Activated CD4-positive, alpha-beta T cell treated with anti-CD3 and anti-CD28 coated beads, Interleukin-2, Interleukin-4, amounts not matched to agents 100 ng/mL and 50 ng/mL, durations not matched to agents 16 hours and 8 hours (primary cell): Measurements from ENCODE around the gene SORT1.
"Not testable (repeated sequence)": the region's sequence is repeated elsewhere in the genome, so short reads cannot be mapped to it uniquely, and the experiment has no call there.

Experiments used
- DNase-seq: peaks from one replicate; pipeline ENCODE4 v3.0.0-alpha.2; 2020; ENCODE audit warnings: low spot score

Gene SORT1

DNA sequence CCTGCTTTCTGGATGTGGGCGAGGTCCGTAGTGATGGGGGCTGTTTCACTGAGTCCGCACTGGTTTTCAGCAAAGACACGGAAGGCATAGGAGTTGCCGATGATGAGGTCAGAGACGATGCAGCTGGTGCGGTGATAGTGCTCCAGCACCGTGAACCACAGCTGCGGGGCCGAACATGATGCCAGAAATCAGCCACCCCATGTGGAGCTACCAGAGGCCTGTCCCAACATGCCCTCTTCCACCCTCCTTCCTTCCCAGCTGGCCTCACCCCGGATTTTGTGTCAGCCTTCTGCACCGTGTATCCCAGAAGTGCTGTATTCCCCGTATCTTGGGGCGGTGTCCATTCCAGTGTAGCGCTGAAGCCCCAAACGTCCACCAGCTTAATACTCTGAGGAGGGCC is 100.9 kb downstream of the SORT1 start:
- DNase-seq = no peak

DNA sequence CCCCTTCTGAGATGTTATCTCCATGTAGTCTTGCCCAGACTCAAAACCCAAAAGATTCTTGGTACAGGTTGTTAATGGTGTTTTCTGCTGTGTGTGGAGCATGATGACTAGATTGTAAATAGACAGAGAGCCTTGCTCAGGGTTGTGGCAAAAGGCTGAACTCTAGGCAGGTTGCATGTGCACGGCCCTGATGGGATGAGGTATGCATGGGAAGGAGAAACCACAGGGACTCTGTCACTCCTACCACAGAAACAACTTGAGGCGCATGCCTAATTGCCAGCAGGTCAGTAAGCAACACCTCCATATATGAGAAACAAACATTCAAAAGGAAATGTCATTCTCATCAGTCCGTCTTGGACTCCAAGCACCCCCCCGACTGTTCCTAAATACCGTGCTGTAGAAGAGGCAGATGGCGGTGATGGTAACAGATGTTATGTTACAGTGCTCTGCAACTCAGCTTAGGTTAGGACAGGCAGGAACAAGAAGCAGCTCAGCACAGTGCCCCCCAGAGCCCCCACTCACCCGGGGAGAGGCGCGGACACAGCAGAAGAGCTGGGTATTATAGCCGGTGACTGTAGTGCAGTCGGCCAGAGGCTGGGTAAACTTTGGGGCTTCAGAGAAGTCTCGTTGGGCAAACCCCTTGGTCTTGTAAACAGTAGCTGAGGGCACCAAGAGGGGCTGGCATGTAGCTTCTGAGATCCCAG is 101.9 kb downstream of the SORT1 start:
- no peak for DNase-seq

DNA sequence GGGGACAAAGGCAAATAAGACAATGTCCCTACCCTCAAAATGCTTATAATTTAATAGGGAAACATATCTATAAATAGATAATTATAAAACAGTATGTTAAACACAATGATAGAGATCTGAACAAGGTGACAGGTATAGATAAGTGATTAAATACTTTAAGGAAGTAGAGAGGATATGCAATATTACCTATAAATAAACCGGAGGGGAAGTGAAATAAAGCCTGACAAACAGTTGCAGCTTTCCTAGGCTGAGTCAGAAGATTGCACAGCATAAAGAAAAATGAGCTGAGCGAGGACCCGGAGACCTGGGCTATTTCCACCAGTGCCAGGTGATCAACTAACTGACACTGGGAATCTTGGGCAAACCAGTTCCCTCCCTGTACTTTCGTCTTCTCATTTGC is 103.2 kb downstream of the SORT1 start:
- no peak for DNase-seq

DNA sequence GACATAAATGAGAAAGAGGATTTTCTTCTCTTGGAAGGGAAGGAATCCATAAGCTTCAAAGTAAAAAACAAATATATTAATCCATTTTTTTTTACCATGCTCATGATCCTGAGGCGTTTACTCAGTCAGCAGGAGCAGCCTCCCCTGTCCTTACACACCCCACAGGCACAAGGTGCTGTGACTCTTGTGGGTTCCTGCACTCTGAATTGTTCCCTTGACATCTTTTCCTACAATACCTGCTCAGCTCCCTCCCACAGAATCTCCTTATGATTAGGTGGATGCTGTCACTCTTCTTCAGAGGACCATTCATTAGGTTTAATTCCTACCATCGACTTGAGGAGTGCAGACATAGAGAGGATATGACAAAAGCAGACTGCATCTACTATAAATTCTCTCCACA is 104.7 kb downstream of the SORT1 start:
- no peak for DNase-seq

DNA sequence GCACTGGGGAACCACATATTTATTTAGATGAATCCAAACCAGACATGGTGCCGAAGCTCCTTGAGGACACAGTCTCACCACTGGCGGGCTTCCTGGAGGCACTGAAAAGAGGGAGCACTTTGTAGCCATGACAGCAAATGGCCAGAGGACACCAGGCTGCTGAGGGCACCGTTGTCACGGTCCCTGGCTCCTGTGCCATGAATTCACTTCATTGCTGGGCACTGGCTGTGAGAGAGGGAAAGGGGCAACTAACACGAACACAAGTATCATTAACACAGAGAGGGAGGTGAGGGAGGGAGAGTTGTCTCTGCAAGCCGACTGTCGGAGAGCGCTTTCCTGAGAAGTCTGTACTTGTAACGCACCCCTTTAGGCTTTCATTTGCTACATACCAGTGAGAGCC is 105.4 kb downstream of the SORT1 start:
- no peak for DNase-seq

DNA sequence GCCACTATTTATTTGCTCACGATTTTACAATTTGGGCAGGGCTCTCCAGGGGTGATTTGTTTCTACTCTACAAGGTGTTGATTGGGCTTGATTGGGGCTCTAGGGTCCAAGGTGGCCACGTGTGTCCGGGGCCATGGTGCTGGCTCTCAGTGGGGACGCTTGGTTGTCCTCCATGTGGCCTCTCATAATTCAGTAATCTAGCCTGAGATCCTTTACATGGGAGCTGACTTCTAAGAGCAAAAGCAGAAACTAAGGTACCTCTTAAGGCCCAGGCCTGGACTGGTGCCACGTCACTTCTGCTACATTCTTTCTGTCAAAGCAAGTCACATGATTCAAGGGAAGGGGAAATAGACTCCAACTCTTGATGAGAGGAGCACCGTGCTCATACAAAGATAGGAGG is 106.7 kb downstream of the SORT1 start:
- no peak for DNase-seq

DNA sequence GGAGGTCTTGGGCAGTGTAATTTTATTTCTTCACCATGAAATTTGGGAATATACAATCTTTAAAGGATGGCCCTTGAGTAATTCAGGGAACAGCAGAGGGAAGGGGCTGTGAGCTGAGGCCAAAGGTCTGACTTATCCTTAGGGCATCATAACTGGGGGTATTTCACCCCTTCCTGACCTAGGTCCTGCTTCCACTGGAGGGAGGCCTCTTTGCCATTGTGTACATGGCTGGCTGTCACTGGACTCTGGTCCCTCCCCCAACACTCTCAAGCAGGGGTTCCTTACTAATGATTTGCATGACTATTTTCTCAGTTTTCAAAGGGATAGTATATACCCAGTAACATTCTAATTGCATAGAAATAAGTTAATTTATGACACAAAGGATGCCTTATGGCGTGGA is 107.6 kb downstream of the SORT1 start:
- DNase-seq = no peak

DNA sequence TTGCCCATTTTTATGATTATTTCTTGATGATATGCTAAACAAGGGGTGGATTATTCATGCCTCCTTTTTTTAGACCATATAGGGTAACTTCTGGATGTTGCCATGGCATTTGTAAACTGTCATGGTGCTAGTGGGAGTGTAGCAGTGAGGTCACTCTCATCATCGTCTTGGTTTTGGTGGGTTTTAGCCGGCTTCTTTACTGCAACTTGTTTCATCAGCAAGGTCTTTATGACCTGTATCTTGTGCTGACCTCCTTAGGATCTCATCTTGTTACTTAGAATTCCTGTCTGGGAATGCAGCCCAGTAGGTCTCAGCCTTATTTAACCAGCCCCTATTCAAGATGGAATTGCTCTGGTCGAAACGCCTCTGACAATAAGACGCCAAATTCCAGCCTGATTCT is 111.0 kb downstream of the SORT1 start:
- not testable (repeated sequence) for DNase-seq

DNA sequence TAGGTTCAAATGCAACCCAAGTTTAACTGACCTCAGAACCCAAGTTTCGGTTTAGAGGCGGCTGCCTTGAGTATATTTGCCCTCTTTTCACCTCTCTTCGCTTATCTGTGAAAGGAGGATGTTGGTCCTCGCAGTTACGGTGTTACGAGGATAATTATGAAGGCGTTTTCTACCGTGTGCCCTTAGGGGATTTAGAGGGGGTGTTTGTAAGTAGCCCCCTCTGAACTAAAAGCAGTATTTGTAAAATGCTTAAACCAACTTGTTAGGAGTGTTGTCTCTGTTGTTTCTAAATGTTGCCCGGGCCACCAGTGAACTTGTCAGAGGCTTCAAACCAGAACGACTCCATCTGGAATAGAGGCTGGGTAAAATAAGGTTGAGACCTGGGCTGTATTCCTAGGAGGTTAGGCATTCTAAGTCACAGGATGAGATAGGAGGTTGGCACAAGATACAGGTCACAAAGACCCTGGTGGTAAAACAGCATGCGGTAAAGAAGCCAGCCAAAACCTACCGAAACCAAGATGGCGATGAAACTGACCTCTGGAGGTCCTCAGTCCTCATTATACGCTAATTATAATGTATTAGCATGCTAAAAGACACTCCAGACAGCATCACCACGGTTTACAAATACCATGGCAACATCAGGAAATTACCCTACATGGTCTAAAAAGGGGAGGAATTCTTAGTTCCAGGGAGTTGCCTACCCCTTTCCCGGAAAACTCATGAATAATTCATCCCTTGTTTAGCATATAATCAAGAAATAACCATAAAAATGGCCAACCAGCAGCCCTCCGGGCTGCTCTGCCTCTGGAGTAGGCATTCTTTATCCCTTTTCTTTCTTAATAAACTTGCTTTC is 113.7 kb downstream of the SORT1 start:
- peak; percentile 25 for DNase-seq

DNA sequence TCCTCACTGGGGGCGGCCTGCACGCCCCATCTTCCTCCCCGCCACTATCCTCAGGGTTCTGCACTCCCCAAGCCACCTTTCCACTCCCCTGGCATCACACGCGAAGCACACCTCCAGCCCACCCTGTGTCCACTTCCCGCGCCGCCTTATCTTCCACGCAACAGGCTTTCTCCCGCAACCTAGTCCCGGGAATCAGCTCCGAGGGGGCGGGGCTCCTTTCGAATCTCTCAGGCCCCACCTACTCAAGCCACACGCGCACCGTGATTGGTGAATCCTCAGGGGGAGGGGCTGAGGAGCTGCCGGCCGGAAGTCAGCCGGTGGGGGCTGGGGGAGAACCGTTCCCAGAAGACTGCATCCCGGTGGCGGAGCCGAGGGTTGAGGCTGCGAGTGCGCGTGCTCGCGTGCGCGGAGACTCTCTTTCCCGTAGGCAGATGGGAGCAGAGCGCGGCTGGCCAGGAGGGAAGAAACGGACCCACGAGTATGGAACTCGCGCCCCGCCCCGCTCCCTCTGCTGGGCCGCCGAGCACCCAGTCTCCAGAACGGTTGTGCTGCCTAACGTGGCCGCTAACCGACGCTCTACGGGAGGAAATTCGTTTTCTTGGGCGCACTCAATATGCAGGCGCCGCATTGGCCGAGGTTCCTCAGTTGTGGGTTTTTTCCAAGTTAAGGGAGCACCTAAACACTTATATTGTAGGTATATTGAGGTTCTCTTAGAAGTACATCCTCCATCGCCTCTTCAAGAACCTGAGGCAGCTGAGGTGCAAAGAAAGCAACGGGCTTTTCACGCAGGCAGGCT is 114.6 kb downstream of the SORT1 start, which contains the start of gene PSRC1:
Gene PSRC1, minus strand, starts transcription at position 194 of the 796 bp plus-strand sequence.
- DNase-seq = peak; percentile 93

DNA sequence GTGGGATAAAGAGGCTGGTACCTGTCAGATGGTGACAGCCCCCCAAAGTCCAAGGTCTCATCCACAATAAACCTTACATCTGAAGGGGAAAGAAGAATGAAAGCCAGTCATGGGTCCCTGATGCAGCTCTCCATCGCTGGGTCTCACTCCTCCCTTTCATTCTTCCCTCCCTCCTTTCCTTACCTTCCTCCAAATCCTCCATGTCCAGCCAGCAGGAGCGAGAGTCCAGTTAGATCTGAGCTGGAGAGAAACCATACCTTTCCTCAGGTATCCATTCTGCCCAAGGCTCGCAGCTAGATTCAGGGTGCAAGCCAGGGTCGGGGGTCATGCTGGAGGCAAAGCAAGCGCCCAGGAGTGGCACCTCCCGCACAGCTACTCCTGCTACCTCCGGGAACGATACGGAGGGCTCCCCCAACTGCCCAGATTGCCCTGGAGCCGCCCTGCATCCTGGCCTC is 115.2 kb downstream of the SORT1 start:
- DNase-seq = no peak

DNA sequence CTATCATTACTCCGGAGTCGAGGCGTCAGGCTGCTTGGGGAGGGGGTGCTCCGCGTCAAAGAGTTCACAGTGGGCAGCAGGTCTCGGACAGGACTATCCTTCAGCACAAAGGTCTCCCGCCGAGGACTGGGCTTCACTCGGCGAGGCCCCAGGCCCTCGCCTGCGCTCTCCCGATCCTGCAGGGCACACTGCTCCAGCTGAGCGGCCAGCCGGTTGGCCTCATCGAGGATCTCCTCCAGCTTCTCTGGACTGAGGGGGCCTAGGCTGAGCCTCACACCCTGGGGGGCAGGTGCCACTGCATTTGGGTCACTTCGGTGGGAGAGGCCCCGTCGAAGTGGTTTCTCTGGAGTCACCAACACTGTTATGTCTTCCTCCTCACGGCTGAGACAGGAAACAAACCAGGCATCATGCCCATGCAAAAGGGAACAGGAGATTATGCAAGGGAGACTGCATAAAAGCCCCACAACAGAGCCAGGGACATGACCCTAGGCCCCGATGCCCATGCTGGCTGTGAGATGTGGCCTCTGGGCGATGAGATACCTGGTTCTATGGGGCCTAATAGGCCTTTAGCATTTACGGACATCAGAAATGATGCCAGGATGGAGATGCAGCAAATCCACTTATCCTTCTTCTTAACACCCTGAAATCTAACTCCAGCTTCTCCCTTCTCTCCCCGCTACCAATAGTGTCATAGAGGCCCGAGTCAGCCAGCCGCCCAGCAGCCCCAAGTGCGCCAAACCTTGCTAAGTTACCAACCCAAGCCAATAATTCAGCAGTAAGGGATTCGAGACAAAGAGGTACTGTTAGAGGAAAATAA is 115.8 kb downstream of the SORT1 start:
- no peak for DNase-seq

DNA sequence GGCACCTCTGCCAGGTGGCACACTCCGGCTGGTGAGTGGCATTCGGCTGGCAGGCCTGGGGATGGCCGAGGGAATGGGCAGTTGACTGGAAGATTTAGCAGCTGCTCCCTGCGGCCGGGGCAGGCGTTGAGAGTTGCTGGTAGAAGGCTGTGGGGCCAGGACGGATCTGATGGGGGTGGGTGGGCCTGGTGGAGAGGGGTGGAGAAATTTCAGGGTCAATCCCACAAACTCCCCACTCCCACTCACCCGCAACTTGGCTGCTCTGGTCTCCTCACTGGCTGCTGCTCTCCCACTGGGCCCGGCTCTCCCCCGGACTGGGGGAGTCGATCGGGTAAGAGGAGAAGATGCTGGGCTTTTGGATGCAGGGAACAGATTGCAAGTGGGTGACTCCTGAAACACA is 116.9 kb downstream of the SORT1 start:
- DNase-seq = no peak

DNA sequence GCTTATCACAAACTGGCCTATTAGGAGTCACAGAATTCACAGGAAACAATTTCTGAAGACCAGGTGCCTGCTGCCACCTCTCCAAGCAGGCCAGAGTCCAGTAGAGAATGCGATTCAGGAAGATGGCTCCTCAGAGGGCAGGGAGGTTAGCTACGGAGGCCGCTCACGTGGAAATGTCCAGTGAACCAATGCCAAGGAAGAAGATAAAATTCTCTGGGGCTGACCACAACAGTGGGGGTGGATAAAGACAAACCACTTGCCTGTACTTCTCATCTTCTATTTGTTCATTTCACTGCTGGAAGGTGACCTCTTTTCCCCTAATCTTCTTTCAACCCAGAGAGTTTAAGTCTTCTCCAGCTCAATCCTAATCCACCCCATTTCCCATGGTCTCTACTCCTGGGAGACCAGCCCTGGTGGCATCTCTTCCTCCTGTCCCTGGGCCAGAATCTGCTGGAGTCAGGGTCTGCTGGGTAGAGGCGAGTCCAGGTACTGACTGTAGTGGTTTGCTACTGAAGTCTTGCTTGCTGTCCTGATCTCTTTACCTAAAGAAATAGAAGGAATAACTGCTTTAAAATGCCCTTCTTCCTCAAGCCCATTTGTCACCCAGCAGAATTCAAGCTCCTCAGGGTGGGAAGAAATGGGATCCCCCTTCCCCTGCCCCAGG is 118.0 kb downstream of the SORT1 start:
- DNase-seq = no peak

DNA sequence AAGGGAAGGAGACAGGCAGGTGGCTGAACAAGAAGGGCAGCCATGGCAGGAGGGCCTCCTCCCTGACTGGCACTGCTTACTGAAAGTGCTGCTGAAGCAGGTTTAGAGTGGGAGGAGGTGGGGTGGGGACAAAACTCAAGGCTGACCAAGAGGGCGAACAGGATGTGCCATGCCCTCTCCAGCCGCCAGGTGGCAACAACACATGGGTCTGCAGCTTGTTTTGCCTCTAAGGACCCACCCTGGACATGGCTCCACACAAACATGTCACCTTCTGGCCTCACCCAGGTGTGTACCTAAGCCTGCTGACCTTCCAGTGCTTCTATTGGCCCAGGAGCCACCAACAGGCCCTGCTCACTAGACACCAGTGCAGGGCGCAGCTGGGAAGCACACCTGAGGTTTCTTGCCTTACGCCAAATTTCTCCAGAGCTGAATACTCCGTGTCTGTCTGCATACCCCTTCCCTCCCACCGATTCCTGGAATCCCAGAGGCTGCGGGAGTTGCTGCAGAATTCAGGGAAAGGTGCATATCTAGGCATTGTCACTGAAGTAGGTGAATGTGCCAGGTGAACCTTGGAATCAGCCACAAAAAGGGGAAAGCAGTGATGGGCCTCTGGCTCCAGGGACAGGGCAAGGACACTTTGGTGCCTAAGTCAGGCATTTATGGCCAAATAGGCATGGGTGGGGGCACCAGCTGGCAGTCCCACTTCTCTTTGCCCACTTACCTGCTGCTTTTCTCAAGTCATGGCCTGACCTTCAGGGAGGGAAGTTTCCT is 120.1 kb downstream of the SORT1 start:
- DNase-seq = peak; percentile 76

DNA sequence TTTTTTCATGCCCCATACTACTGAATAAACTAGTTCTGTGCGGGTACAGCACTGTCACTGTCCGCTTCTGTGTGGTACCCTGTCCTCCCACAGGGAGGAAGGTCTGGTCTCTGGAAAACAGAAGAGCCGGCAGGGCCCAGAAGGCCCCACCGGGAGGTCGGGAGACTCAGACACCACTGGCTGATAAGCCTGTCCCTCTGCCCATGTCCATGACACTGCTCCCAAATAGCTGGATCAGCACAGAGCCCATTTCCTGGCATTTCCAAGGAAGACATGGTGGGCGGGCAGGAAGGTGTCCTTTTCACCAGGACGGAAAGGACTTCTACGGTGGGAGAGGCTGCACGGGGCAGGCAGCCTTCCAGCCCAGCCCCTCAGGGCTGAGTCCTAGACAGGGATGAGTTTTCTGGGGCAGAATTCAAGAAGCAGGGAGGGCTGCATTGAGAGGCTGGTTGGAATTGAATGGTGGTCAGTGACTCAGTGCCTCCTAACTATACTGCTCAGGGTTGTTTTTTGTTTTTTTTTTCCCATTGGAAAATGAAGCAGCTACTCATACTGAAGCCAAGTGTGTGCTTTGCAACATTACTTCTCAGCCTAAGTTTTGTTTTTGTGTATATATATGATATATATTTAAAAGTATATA is 121.9 kb downstream of the SORT1 start:
- DNase-seq = no peak

DNA sequence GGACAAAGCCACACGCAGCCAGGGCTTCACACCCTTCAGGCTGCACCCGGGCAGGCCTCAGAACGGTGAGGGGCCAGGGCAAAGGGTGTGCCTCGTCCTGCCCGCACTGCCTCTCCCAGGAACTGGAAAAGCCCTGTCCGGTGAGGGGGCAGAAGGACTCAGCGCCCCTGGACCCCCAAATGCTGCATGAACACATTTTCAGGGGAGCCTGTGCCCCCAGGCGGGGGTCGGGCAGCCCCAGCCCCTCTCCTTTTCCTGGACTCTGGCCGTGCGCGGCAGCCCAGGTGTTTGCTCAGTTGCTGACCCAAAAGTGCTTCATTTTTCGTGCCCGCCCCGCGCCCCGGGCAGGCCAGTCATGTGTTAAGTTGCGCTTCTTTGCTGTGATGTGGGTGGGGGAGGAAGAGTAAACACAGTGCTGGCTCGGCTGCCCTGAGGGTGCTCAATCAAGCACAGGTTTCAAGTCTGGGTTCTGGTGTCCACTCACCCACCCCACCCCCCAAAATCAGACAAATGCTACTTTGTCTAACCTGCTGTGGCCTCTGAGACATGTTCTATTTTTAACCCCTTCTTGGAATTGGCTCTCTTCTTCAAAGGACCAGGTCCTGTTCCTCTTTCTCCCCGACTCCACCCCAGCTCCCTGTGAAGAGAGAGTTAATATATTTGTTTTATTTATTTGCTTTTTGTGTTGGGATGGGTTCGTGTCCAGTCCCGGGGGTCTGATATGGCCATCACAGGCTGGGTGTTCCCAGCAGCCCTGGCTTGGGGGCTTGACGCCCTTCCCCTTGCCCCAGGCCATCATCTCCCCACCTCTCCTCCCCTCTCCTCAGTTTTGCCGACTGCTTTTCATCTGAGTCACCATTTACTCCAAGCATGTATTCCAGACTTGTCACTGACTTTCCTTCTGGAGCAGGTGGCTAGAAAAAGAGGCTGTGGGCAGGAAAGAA is 122.9 kb downstream of the SORT1 start:
- DNase-seq = no peak

DNA sequence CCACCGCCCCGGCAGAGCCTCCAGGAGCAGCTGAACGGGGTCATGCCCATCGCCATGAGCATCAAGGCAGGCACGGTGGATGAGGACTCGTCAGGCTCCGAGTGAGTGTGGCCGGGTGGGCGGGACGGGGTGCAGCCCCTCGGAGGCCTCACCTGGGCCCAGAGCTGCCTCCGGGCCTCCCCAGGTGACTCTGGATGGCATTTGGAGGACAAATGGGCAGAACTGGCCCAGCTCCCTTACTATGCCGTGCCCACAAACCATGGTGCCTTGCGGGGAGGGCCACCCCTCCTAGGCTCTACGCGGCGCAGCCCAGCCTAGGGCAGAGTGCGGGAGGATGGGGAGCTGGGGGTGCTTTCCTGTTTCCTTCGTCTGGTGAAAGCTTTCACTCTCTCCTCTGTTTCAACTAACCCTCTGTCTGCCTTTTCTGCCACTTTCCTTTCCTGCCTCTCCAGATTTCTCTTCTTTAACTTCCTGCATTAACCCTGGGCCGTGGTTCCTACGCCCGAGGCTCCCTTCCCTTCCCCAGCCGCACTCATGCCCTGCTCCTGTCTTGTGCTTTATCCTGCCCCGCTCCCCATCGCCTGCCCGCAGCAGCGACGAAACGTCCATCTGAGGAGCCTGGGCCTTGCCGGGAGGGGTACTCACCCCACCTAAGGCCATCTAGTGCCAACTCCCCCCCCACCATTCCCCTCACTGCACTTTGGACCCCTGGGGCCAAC is 124.0 kb downstream of the SORT1 start:
- DNase-seq = no peak
